Stimulated activated CD4-positive, alpha-beta T cell treated with anti-CD3 and anti-CD28 coated beads, Interleukin-12 subunit alpha, Interleukin-12 subunit beta, amount 100 ng/mL, for 4 hours (primary cell): ENCODE data around the gene FGF6.
"Not testable (repeated sequence)": the region's sequence is repeated elsewhere in the genome, so short reads cannot be mapped to it uniquely, and the experiment has no call there.

Experiments used
- DNase-seq: peaks from one replicate; pipeline ENCODE4 v3.0.0-alpha.2; 2020

The FGF6 gene, protein sequence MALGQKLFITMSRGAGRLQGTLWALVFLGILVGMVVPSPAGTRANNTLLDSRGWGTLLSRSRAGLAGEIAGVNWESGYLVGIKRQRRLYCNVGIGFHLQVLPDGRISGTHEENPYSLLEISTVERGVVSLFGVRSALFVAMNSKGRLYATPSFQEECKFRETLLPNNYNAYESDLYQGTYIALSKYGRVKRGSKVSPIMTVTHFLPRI

DNA sequence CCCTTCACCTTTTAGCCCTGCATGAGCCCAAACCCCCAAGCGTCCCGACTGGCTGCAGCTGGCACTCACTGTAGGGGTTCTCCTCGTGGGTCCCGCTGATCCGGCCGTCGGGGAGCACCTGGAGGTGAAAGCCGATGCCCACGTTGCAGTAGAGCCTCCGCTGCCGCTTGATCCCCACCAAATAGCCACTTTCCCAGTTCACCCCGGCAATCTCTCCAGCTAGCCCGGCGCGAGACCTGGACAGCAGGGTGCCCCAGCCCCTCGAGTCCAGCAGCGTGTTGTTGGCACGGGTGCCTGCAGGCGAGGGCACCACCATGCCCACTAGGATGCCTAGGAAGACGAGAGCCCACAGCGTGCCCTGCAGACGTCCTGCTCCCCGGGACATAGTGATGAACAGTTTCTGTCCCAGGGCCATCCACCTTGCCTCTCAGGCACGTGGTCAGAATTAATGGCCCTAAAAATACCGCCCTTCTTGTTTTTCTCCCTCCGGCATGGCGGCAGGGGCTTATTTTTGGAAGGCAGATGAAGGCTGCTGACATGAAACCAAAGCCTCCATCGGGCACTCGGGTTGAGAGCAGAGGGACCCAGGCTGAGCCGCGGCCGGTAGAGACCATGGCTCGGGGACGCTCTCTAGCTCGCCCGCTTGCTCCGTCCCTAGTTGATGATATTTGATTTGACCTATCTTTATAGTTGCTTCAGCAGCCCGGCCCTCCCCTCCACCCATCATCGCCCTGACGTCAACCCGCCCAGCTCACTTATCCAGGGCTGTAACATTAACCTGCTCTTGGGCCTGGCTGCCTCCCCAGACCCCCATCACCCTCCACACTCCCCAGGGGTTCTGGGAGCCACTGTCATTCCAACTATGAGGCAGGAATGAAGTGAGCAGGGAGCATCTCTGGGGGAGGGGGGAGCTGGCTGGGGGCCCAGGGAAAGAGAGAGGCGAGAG lies at the start of gene FGF6:
Gene FGF6, minus strand, starts transcription at position 660 of the 946 bp plus-strand sequence. Its CDS starts 245 bp downstream, at position 415.
- no peak for DNase-seq

DNA sequence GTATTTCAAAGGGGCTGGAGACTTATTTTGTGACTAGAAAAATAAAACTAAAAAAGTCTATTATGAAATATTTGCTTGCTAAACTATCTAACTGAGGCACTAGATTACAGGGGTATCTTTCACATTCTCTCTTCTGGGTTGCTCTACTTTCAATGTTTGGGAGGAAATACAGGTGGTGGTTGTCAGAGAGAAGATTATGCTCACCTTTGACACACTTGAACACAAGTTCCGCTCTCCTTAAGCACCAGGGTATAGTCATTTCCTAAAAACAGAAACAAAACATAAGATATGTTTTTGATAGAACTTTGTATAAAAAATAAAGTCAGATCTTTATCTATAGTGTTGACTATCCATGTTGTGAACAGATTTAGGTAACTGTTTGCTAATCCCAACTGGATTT lies 45.4 kb upstream of the FGF6 start:
- DNase-seq = no peak

GRCh38 chr12:4489556-4489955 lies 43.9 kb upstream of the FGF6 start:
- no peak for DNase-seq

GRCh38 chr12:4486980-4487379 lies 41.4 kb upstream of the FGF6 start:
- DNase-seq = no peak

- DNase-seq = no peak
Observed at GRCh38 chr12:4486049-4486699, 40.6 kb upstream of the FGF6 start.

- DNase-seq = no peak
Observed at GRCh38 chr12:4483885-4484823, 38.5 kb upstream of the FGF6 start.

DNA sequence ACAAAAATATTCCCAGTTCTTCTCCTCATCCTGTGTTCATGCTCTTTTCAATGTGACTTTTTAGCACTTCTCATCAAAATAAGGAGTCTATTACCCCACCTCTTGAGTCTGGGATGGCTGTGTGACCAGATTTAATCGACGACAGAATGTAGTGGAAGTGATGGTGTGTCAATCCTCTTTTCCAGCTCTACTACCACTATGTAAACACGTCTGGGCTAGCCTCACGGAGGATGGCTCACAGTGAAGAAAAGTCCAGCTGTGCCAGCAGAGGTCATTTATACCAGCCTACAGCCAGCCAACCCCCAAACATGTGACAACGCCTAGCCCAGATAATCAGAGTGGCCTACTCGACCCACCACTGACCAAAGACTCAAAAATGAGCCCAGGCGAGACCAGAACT lies 37.3 kb upstream of the FGF6 start:
- no peak for DNase-seq

DNA sequence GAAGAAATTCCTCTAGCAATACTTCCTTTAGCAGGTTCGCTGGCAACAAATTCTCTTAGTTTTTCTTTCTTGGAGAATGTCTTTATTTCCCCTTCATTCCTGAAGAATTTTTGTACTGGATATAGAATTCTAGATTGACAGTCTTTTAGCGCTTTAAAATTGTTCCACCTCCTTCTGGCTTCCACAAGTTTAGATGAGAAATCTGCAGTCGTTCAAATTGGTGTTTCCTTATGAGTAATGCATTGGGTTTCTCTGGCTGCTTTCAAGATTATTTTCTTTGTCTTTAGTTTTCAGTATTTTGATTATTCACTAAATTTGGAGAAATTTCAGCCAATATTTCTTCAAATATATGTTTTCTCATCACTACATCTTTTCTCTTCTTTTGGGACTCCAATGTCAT lies 33.3 kb upstream of the FGF6 start:
- no peak for DNase-seq

DNA sequence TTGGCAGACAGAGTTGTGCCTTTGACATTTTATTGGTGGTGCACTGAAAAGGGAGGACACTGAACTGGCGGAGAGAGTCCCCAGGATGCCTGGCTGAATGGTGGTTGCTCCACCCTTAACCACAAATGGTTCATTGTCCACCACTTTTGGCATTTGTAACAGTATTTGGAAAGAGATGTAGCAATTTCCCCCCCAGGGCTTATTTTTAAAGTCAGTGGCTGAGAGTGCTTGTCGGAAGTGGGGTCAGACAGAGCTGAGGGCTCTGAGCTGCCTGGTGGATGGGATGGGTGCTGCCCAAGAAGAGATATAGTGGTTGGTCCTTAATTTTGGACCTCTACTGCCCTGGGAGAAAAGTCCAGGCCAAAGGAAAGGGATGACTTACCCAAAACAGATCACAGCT lies 31.5 kb upstream of the FGF6 start:
- DNase-seq = no peak

GRCh38 chr12:4472046-4472445 lies 26.4 kb upstream of the FGF6 start:
- no peak for DNase-seq

DNA sequence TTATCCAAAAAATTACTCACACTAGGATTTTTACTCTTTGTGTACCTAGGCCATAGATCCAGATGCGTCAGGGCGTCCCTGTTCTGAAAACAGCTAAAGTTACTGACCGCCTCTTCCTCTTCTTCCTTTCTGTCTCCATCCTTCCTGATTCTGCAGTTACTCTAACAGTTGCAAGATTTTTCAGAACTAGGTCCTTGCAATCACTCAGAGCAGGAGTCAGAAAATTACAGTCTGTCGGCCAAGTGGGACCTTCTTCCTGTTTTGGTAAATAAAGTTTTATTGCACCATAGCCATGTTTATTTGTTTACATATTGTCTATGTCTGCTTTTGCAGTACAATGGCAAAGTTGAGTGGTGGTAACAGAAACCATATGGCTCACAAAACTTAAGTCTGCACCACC lies 25.6 kb upstream of the FGF6 start:
- DNase-seq = no peak

GRCh38 chr12:4468994-4469393 lies 23.4 kb upstream of the FGF6 start:
- no peak for DNase-seq

DNA sequence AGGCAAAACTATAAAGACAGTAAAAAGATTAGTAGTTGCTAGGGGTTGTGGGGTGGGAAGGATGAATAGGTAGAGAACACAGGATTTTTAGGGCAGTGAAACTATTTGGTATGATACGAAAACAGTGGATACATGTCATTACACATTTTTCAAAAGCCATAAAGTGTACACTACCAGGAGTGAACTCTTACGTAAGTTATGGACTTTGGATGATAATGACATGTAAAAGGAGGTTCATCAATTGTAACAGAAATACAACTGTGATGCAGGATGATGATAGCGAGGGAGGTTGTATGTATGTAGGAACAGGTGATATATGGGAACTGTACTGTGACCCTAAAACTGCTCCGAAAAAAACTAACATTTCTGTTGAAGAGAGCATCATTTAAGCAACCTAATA lies 15.1 kb upstream of the FGF6 start:
- DNase-seq = no peak

- not testable (repeated sequence) for DNase-seq
Observed at GRCh38 chr12:4455849-4456248, 10.2 kb upstream of the FGF6 start.

DNA sequence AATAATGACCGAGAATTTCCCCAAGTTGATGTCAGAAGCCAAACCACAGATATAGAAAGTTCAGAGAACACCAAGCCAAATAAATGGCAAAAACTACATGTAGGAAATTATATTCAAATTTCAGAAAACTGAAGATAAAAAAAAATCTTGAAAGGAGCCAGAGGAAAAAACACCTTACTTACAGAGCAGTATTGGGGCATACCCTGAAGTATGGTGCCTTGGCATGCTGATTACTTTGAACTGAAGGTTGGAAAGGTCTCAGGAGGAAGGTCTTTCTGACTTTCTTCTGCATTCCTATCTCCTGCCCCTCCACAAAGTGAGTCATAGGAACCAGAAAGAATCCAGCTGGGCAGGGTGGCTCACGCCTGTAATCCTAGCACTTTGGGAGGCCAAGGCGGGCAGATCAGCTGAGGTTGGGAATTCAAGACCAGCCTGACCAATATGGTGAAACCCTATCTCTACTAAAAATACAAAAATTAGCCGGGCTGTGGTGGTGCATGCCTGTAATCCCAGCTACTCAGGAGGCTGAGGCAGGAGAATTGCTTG lies 8.8 kb upstream of the FGF6 start:
- no peak for DNase-seq

DNA sequence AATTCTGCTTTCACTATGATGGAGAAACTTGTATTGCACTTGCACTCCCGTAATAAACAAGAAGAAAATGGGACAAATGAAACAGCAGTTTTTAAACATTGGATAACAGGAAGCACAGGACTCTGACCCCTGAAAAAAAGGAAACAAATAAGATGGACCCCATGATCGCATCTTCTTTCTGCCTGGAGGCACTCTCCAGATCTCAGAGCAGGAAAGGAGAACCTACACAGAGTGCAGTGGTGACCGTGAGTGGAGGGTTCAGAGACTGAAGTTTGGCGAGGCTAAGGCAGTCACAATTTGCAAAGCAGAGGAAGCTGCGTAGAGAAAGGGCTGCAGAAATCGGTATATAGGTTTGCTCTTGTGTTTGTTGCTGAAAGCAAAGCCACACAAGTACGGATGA lies 6.1 kb upstream of the FGF6 start:
- no peak for DNase-seq

DNA sequence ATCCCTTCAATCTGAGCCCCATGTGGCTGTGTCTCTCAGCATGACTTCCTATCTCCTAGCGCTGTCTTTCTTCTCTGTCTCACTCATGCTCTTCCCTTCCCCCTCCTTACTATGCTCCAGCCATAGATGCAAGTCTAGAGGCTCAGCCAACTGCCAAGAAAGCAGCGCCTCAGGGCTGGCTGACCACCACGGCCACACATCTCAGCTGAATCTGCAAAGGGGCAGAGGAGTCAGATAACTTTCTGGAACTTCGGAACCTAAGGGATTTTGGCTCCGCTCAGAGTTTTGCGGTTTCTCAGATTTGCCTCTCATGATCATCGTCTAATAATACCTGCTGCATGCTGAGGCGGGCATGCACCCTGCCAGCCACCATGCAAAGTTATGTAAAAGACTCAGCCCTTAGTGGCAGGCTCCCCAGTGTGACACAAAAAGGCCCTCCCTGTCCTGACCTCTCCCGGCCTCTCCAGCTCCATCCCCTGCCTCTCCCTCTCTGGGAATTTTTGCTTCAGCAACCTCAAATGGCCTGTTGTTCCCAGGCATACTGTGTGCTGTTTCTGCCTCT lies 5.0 kb upstream of the FGF6 start:
- no peak for DNase-seq

- DNase-seq = no peak
Observed at GRCh38 chr12:4449851-4450221, 4.2 kb upstream of the FGF6 start.

DNA sequence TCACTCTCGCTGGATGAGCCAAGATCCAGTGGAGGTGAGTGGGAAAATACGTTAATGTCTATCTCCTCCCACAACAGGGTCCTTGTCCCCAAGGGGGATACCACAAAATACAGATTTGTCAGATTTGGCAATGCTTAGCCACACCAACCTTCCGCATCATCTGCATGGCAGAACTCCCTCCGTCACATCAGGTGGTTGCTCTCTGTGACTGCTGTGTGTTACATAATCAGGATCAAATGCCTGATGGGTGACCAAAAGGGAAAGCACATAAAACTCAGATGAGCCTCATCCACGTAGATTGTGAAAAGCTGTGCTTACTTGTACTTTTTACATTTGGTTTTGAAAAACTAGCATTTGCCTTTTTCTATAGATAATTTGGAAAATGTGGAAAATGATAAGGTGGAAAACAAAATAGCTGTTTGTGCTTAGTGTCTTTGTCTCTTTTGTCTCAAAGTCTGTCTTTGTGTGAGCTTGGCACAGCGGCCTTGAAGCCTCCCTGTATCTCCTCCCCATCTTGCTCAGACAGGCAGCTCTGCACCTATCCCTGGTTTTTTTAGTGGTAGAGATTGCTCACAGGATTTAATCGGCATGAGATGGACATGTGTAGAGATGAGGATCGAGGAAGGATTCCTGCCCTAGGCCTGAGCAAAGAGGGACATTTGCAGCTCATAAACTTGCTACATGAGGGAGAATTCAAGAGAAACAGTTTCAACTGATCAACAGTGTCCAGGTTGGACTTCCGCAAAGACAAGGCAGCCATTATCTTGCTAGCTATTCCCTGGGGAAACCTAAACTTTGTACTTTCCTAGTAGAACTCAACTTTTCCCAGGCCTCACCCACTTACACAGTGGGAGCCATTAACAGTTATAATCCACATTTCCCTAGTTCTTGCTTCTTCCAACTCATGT lies 3.6 kb upstream of the FGF6 start:
- DNase-seq = no peak

- no peak for DNase-seq
Observed at GRCh38 chr12:4448371-4448940, 2.8 kb upstream of the FGF6 start.

- DNase-seq = no peak
Observed at GRCh38 chr12:4447151-4447550, 1.5 kb upstream of the FGF6 start.
